Gastrocnemius medialis (tissue), 4 donors: ENCODE measurements around the gene EIF3J.

ENCODE experiments used
- POLR2A ChIP-seq, 2 donors: fragments of 450-650 bp; IDR thresholded peaks; one replicate each; pipeline ENCODE4 v1.6.1; 2017; ENCODE audit warnings: antibody characterized with exemption in 2 of 2, mild to moderate bottlenecking in 2 of 2, moderate library complexity in 2 of 2
- TF ChIP-seq, protein P1 (sequence below), 5 experiments: fragments of 450-650 bp in 3 of 5; fragments of 200-600 bp in 2 of 5; sonication (generic) in 2 of 5; IDR thresholded peaks in 4 of 5; conservative IDR thresholded peaks in 1 of 5; 1 replicate in 4 of 5; 2 replicates in 1 of 5; pipeline ENCODE4 v1.5.1; 2016 to 2019; ENCODE audit warnings: antibody characterized with exemption in 5 of 5, mild to moderate bottlenecking in 3 of 5, moderate library complexity in 3 of 5

DNA sequence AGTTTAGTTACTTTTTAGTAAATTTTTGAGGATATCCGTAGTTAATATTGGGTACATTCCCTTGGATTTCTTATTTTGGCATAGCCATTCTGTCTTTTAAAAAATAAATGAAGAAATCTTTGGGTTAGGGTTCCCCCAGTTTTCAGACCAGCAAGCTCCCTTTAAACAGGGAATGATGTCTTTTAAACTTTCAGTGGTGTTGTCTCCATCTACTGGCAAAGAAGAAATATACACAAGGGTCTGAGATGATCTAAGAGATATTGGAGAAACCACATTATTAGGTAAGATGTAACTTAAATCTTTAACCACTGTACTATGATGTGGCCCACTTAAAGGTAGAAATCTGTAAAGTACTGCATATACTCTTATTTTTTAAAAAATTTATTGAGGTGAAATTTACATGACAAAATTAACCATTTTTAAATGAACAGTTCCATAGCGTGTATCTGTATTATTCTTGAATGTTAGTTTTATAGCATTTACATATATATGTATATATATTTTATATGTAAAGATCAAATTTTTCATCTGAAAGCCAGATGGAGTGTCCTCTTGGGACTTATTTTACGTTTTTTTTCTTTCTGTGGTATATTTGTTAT, 35.1 kb upstream of the EIF3J start:
- TF ChIP-seq, protein P1, sequence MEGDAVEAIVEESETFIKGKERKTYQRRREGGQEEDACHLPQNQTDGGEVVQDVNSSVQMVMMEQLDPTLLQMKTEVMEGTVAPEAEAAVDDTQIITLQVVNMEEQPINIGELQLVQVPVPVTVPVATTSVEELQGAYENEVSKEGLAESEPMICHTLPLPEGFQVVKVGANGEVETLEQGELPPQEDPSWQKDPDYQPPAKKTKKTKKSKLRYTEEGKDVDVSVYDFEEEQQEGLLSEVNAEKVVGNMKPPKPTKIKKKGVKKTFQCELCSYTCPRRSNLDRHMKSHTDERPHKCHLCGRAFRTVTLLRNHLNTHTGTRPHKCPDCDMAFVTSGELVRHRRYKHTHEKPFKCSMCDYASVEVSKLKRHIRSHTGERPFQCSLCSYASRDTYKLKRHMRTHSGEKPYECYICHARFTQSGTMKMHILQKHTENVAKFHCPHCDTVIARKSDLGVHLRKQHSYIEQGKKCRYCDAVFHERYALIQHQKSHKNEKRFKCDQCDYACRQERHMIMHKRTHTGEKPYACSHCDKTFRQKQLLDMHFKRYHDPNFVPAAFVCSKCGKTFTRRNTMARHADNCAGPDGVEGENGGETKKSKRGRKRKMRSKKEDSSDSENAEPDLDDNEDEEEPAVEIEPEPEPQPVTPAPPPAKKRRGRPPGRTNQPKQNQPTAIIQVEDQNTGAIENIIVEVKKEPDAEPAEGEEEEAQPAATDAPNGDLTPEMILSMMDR (IDR thresholded peaks at IDR 0.05 in 4 of 5, conservative IDR thresholded peaks at IDR 0.05 in 1 of 5) = peak; percentile 32 to 66 (median 52)
- no peak for TF ChIP-seq POLR2A (IDR thresholded peaks at IDR 0.05)
